Keratinocyte (primary cell): Measurements from ENCODE around the gene PPARGC1A. TPM values are rescaled to one million over a fixed set of nuclear protein-coding genes. Genes with fewer than 3 reads are reported as not detected.

ENCODE experiments used
- DNase-seq: peaks from one replicate; pipeline ENCODE4 v3.0.0-alpha.2; 2011; ENCODE audit warnings: low read depth, missing footprints, low spot score
- FAIRE-seq: peaks from 2 replicates; lab custom pipeline; 2011; peaks lifted over from hg19 to GRCh38; lab: Jason Lieb, UNC
- H2AFZ ChIP-seq: 2 replicates; pipeline ENCODE4 v1.6.0; 2012; ENCODE audit warnings: low read length, control low read depth, inconsistent platforms; ENCODE audit not compliant: control insufficient read depth
- H3K27ac ChIP-seq: 2 replicates; pipeline ENCODE4 v1.5.1; 2011; ENCODE audit warnings: low read length; ENCODE audit not compliant: control insufficient read depth, insufficient read depth
- H3K27me3 ChIP-seq: 3 replicates; pipeline ENCODE4 v1.6.0; 2011; ENCODE audit warnings: low read length; ENCODE audit not compliant: control insufficient read depth, insufficient read depth; ENCODE audit errors: extremely low read depth
- H3K36me3 ChIP-seq, 2 experiments: 2 replicates in 1 of 2; 3 replicates in 1 of 2; pipeline ENCODE4 v1.5.1; 2011; ENCODE audit warnings: low read length in 2 of 2, mild to moderate bottlenecking in 1 of 2; ENCODE audit not compliant: control insufficient read depth in 2 of 2, insufficient read depth in 2 of 2; ENCODE audit errors: extremely low read depth in 1 of 2
- H3K4me1 ChIP-seq: 3 replicates; pipeline ENCODE4 v1.5.1; 2011; ENCODE audit warnings: low read length; ENCODE audit not compliant: control insufficient read depth, insufficient read depth; ENCODE audit errors: extremely low read depth
- H3K4me2 ChIP-seq: 3 replicates; pipeline ENCODE4 v1.6.0; 2011; ENCODE audit warnings: low read depth, low read length; ENCODE audit not compliant: control insufficient read depth, insufficient read depth; ENCODE audit errors: extremely low read depth
- H3K4me3 ChIP-seq, 3 experiments: fragments of 200-600 bp in 1 of 3; sonication (generic) in 1 of 3; 2 replicates in 2 of 3; 3 replicates in 1 of 3; pipeline ENCODE4 v1.5.1; 2011 to 2016; ENCODE audit warnings: low read length in 3 of 3, mild to moderate bottlenecking in 3 of 3, control low read depth in 2 of 3, inconsistent platforms in 1 of 3, low read depth in 1 of 3, mixed read lengths in 1 of 3, mixed run types in 1 of 3, moderate library complexity in 1 of 3; ENCODE audit not compliant: control insufficient read depth in 2 of 3, insufficient read depth in 2 of 3; ENCODE audit errors: extremely low read depth in 1 of 3
- H3K79me2 ChIP-seq: 2 replicates; pipeline ENCODE4 v1.6.0; 2012; ENCODE audit warnings: low read length; ENCODE audit not compliant: control insufficient read depth, insufficient read depth
- H3K9ac ChIP-seq: 3 replicates; pipeline ENCODE4 v1.6.0; 2011; ENCODE audit warnings: low read length; ENCODE audit not compliant: control insufficient read depth, insufficient read depth; ENCODE audit errors: extremely low read depth
- H3K9me1 ChIP-seq: 3 replicates; pipeline ENCODE4 v1.6.0; 2011; ENCODE audit warnings: low read length; ENCODE audit not compliant: control insufficient read depth, insufficient read depth; ENCODE audit errors: extremely low read depth
- H3K9me3 ChIP-seq: 2 replicates; pipeline ENCODE4 v1.5.1; 2012; ENCODE audit warnings: low read depth, low read length; ENCODE audit not compliant: control insufficient read depth
- H4K20me1 ChIP-seq: 3 replicates; pipeline ENCODE4 v1.6.0; 2011; ENCODE audit warnings: low read length; ENCODE audit not compliant: control insufficient read depth, insufficient read depth; ENCODE audit errors: extremely low read depth
- CTCF ChIP-seq, 3 experiments: IDR thresholded peaks in 1 of 3; conservative IDR thresholded peaks in 1 of 3; optimal IDR thresholded peaks in 1 of 3; 2 replicates in 2 of 3; 3 replicates in 1 of 3; pipeline versions ENCODE3 to v1.5.1; 2011; ENCODE audit warnings: low read length in 3 of 3, mild to moderate bottlenecking in 3 of 3, moderate library complexity in 2 of 3, control low read depth in 1 of 3, inconsistent platforms in 1 of 3; ENCODE audit not compliant: insufficient read depth in 2 of 3; ENCODE audit errors: extremely low read depth in 1 of 3
- EZH2 ChIP-seq: IDR thresholded peaks from one replicate; pipeline ENCODE4 v1.6.1; 2012; ENCODE audit warnings: inconsistent platforms, mild to moderate bottlenecking, low read length, moderate library complexity
- dilution Hi-C: fragments of 300-500 bp; cut with MboI; formaldehyde crosslinking; loops from one replicate; pipeline ENCODE4 v1.7.0; 2020; ENCODE audit warnings: low sequenced_read_pairs; ENCODE audit not compliant: extremely low pct_ligation_motif_present
- polyA plus RNA-seq, 5 experiments: library from polyadenylated mRNA; depleted of rRNA in 3 of 5; stranded (reverse) in 3 of 5; stranded (forward) in 1 of 5; unstranded in 1 of 5; fragments of >200 nt; gene quantifications; 1 replicate in 1 of 5; 2 replicates in 3 of 5; 3 replicates in 1 of 5; pipeline versions ENCODE4 v1.2.1 to v1.2.3, GENCODE V29; 2011 to 2012; ENCODE audit warnings: missing spikeins in 2 of 5, low read depth in 1 of 5, low replicate concordance in 1 of 5

The PPARGC1A gene
- polyA plus RNA-seq, 1 donor (not counting 4 experiments of a cell fraction or from before 2014, with no cell fraction given) = 0.18 TPM

GRCh38 chr4:23856630-23857029, 33.2 kb downstream of the PPARGC1A start:
- H3K4me2 ChIP-seq = no peak overlapping the region
- no peaks in the 10 kb centered on the region for H3K36me3 ChIP-seq
- no peaks in the 10 kb centered on the region for H3K9me3 ChIP-seq
- DNase-seq (no peak), FAIRE-seq (no peak)
- no peak overlapping the region for H3K9ac ChIP-seq
- H3K27me3 ChIP-seq = no peaks in the 10 kb centered on the region
- no peak overlapping the region for H3K4me3 ChIP-seq
- dilution Hi-C loops = no loop called here
- no peaks in the 10 kb centered on the region for H4K20me1 ChIP-seq
- TF ChIP-seq CTCF (optimal IDR thresholded peaks at IDR 0.05 in 1 of 3, IDR thresholded peaks at IDR 0.05 in 1 of 3, conservative IDR thresholded peaks at IDR 0.05 in 1 of 3; ENCODE audit: extremely low read depth in 1 of 3, insufficient read depth in 2 of 3, low read length in 3 of 3) (no peak), EZH2 (no peak)
- H3K27ac ChIP-seq = no peak overlapping the region
- no peaks in the 10 kb centered on the region for H3K9me1 ChIP-seq
- no peaks in the 10 kb centered on the region for H3K79me2 ChIP-seq
- H3K4me1 ChIP-seq = no peaks in the 10 kb centered on the region
- H2AFZ ChIP-seq = no peak overlapping the region

- no peak for DNase-seq
Observed at GRCh38 chr4:23855912-23856605, 33.8 kb downstream of the PPARGC1A start.

More at GRCh38 chr4:23855912-23856605, 33.8 kb downstream of the PPARGC1A start:
- no peak overlapping the region for H3K9ac ChIP-seq
- H3K27me3 ChIP-seq = no peaks in the 10 kb centered on the region
- H3K79me2 ChIP-seq = no peaks in the 10 kb centered on the region
- H3K4me3 ChIP-seq = no peak overlapping the region
- no peaks in the 10 kb centered on the region for H3K4me1 ChIP-seq
- H3K4me2 ChIP-seq = no peak overlapping the region
- no peaks in the 10 kb centered on the region for H3K36me3 ChIP-seq
- no peak for FAIRE-seq
- H4K20me1 ChIP-seq = no peaks in the 10 kb centered on the region
- H3K9me3 ChIP-seq = no peaks in the 10 kb centered on the region
- no peak overlapping the region for H3K27ac ChIP-seq
- H2AFZ ChIP-seq = no peak overlapping the region
- no peaks in the 10 kb centered on the region for H3K9me1 ChIP-seq
- dilution Hi-C loops = no loop called here
- TF ChIP-seq CTCF (optimal IDR thresholded peaks at IDR 0.05 in 1 of 3, IDR thresholded peaks at IDR 0.05 in 1 of 3, conservative IDR thresholded peaks at IDR 0.05 in 1 of 3; ENCODE audit: extremely low read depth in 1 of 3, insufficient read depth in 2 of 3, low read length in 3 of 3) = no peak
- no peak for TF ChIP-seq EZH2
